Body of pancreas (tissue), 4 donors: ENCODE data around the gene CHRM2.

ENCODE experiments used
- CTCF ChIP-seq, 7 experiments: fragments of 450-650 bp in 4 of 7; fragments of 200-600 bp in 3 of 7; sonication (generic) in 3 of 7; IDR thresholded peaks; one replicate each; pipeline ENCODE4 v1.5.1; 2016 to 2019; ENCODE audit warnings: antibody characterized with exemption in 7 of 7
- POLR2A ChIP-seq, 3 donors: fragments of 450-650 bp; IDR thresholded peaks; one replicate each; pipeline ENCODE4 v1.6.1; 2016; ENCODE audit warnings: antibody characterized with exemption in 3 of 3, mild to moderate bottlenecking in 2 of 3

DNA sequence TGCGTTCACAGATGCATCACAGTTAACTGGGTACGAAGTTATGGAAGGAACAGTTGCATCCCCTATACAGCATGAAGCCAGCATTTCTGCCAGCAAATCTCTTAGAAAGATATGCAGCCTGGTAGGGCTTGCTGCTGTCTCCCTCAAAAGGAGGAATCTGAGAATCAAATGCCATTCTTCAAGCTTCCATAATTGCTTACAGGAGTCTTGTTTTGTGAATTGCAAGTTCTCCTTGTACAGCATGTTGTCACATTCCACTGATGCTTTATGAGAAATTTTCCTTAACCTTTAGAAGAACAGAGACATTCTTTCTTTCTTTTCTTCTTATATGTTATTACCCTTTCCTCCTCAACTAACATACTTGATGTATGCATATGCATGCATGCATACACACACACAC, 134.6 kb downstream of the CHRM2 start:
- TF ChIP-seq CTCF (IDR thresholded peaks at IDR 0.05) (no peak), POLR2A (IDR thresholded peaks at IDR 0.05) (no peak)
